Pancreas (tissue), 10 donors: ENCODE measurements around the gene NOXRED1. TPM values are rescaled to one million over a fixed set of nuclear protein-coding genes. Genes with fewer than 3 reads are reported as not detected.

Experiments
- ATAC-seq, 4 donors: fragments of 200-7000 bp; cut with Tn5 transposase; one replicate each; pipeline versions ENCODE4 v1.8.0 to v1.9.1; 2020; ENCODE audit warnings: mild to moderate bottlenecking in 4 of 4, moderate library complexity in 4 of 4
- DNase-seq, 6 donors: peaks; one replicate each; pipeline ENCODE4 v3.0.0-alpha.2; 2020
- FAIRE-seq: peaks from 2 replicates; lab custom pipeline; 2012; peaks lifted over from hg19 to GRCh38; lab: Jason Lieb, UNC
- H3K27ac ChIP-seq, 4 donors: fragments of 200-600 bp; sonication (generic); 1 replicate in 3 of 4; 2 replicates in 1 of 4; pipeline versions ENCODE4 v1.5.0 to v1.8.0; 2020
- H3K27me3 ChIP-seq, 4 donors: fragments of 200-600 bp; one replicate each; pipeline ENCODE4 v1.8.0; 2021
- H3K36me3 ChIP-seq, 3 donors: fragments of 200-600 bp; sonication (generic) in 1 of 3; one replicate each; pipeline versions ENCODE4 v1.5.0 to v1.8.0; 2020 to 2021
- H3K4me1 ChIP-seq, 3 donors: fragments of 200-600 bp; one replicate each; pipeline ENCODE4 v1.8.0; 2021
- H3K4me3 ChIP-seq, 4 donors: fragments of 200-600 bp; sonication (generic) in 2 of 4; one replicate each; pipeline versions ENCODE4 v1.5.0 to v1.8.0; 2020 to 2021
- H3K9me3 ChIP-seq, 4 donors: fragments of 200-600 bp; one replicate each; pipeline ENCODE4 v1.8.0; 2021
- WGBS, 2 donors: extraction: QIAGEN DNeasy Blood & Tissue Kit; methylation state at CpG; one replicate each; pipeline ENCODE4 v1.1.7; 2013; 5-methylcytosine and 5-hydroxymethylcytosine counted together
- intact Hi-C, 3 donors: fragments of 100-400 bp; cut with DNase I; formaldehyde crosslinking; loops; one replicate each; pipeline versions ENCODE4 v1.11.1 to v1.14.2; 2022
- polyA plus RNA-seq, 2 donors: library from polyadenylated mRNA; stranded (reverse); fragments of 200-250 nt; gene quantifications; one replicate each; pipeline ENCODE4 v1.2.3, GENCODE V29; 2013
- total RNA-seq, 6 donors: library from RNA; stranded (reverse); fragmentation: NEBNext Ultra II Directional in 4 of 6; extraction: Animal tissue kit (Norgen Biotek cat#: 25700) in 4 of 6; gene quantifications; one replicate each; pipeline versions ENCODE4 v1.2.1 to v1.2.4, GENCODE V29; 2021 to 2023
- TF ChIP-seq, protein P1 (sequence below), 4 donors: fragments of 200-600 bp; sonication (generic) in 3 of 4; IDR thresholded peaks; one replicate each; pipeline versions ENCODE4 v1.5.0 to v1.8.0; 2021; ENCODE audit warnings: antibody characterized with exemption in 4 of 4
- donor health status: healthy with polysubstance abuse.
- donor health status: DM: no; HTN: no; CAD: no; lungs with moderate emphysema.
- donor health status: DM: no; HTN: no; CAD: no.
- donor health status: control.
- donor health status: control.
- donor health status: Bipolar disorder and iron deficiency.
- donor health status: DM: yes; HTN: yes; CAD: no.
- donor health status: DM: no; HTN: no; CAD: no.
- donor health status: DM: no; HTN: no; CAD: no.
- donor health status: DM: yes; HTN: yes; CAD: no.

The NOXRED1 gene
- total and polyA plus RNA-seq, 8 donors: 0.16 to 0.77 (median 0.43) TPM

GRCh38 chr14:77457115-77457521, 33.8 kb upstream of the NOXRED1 start:
- FAIRE-seq (no peak), DNase-seq (no peak), ATAC-seq (peak in 3 of 4 donors; percentile 0 to 1 (median 1))
- Histone ChIP-seq H3K4me3 (peak overlapping the region; percentile 55 to 94 (median 66)), H3K4me1 (peaks cover 0 to 17% (median 6%) of the 10 kb centered on the region in 3 donors), H3K27ac (peak overlapping the region; percentile 75 to 100 (median 88)), H3K27me3 (no peaks in the 10 kb centered on the region), H3K9me3 (no peaks in the 10 kb centered on the region), H3K36me3 (peaks cover 0 to 12% (median 12%) of the 10 kb centered on the region in 3 donors)
- TF ChIP-seq, protein P1, sequence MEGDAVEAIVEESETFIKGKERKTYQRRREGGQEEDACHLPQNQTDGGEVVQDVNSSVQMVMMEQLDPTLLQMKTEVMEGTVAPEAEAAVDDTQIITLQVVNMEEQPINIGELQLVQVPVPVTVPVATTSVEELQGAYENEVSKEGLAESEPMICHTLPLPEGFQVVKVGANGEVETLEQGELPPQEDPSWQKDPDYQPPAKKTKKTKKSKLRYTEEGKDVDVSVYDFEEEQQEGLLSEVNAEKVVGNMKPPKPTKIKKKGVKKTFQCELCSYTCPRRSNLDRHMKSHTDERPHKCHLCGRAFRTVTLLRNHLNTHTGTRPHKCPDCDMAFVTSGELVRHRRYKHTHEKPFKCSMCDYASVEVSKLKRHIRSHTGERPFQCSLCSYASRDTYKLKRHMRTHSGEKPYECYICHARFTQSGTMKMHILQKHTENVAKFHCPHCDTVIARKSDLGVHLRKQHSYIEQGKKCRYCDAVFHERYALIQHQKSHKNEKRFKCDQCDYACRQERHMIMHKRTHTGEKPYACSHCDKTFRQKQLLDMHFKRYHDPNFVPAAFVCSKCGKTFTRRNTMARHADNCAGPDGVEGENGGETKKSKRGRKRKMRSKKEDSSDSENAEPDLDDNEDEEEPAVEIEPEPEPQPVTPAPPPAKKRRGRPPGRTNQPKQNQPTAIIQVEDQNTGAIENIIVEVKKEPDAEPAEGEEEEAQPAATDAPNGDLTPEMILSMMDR (IDR thresholded peaks at IDR 0.05): no peak
- WGBS, 2 donors: 0 to 1% methylated on average over 18 of the region's 18 CpGs
- intact Hi-C loops: no loop called here

DNA sequence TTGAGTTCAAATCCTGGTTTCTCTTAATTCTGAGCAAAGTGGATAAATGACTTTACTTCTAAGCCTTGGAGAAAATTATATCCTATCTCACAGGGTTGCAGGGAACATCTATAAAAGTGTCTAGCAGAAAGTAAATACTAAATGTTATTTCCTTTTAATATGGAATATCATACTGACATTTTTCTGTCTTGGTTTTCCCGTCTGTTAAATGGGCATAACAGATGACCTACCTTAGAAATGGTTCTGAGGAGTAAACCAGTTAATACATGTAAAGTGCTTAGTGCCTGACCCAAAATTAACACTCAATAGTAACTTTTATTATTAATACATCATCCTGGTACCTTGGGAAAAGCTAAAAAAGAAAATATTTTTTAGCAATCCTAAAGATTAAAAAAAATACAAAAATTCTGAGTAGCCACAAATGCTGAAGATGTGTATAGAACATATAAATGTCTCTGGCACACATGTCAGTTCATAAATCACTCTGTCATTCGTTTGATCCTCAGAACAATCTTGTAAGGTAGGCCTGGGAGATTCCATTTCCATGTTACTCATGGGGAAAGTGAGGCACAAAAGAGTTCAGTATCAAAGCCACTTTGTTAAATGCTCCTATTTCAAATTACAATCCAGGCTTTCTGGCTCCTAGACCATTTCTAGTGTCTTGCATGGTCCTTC, 32.8 kb upstream of the NOXRED1 start:
- H3K4me1 ChIP-seq: peaks cover 0 to 17% (median 6%) of the 10 kb centered on the region in 3 donors
- no peak for DNase-seq
- no peaks in the 10 kb centered on the region for H3K27me3 ChIP-seq
- ATAC-seq: no peak
- intact Hi-C loops: no loop called here
- 56 to 62% methylated on average over 2 of the region's 2 CpGs for WGBS, 2 donors
- no peak overlapping the region for H3K27ac ChIP-seq
- no peak for FAIRE-seq
- H3K9me3 ChIP-seq: no peaks in the 10 kb centered on the region
- peaks cover 0 to 6% (median 2%) of the 10 kb centered on the region in 3 donors for H3K36me3 ChIP-seq
- peak overlapping the region in 1 of 4 donors; percentile 73 for H3K4me3 ChIP-seq
- TF ChIP-seq, protein P1 (IDR thresholded peaks at IDR 0.05): no peak

- no peak for FAIRE-seq
Observed at GRCh38 chr14:77442196-77442595, 18.9 kb upstream of the NOXRED1 start.

DNA sequence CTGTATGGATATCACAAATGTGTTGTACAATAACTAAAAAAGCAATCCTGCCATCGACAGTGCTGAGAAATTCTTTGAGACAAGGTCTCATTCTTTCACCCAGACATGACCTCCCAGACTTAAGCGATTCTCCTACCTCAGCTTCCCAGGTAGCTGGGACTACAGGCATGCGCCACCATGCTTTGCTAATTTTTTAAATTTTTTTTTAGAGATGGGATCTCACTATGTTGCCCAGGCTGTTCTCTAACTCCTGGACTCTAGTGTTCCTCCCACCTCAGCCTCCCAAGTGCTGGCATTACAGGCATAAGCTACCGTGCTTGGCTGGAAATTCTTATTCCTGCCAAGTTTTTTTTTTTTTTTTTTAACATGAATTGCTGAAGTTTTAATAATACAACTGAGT, 16.5 kb upstream of the NOXRED1 start:
- ATAC-seq (no peak), DNase-seq (no peak), FAIRE-seq (no peak)
- 96 to 97% methylated on average over 4 of the region's 4 CpGs for WGBS, 2 donors
- Histone ChIP-seq H3K27me3 (no peaks in the 10 kb centered on the region), H3K27ac (no peak overlapping the region), H3K4me3 (no peak overlapping the region), H3K9me3 (no peaks in the 10 kb centered on the region), H3K36me3 (peaks cover 4 to 55% (median 25%) of the 10 kb centered on the region in 3 donors), H3K4me1 (no peaks in the 10 kb centered on the region)
- intact Hi-C loops: no loop called here
- TF ChIP-seq, protein P1 (IDR thresholded peaks at IDR 0.05): no peak

More at GRCh38 chr14:77442196-77442595, 18.9 kb upstream of the NOXRED1 start:
- no peak overlapping the region for H3K27ac ChIP-seq
- ATAC-seq: no peak
- H3K36me3 ChIP-seq: peaks cover 4 to 48% (median 25%) of the 10 kb centered on the region in 3 donors
- intact Hi-C loops: no loop called here
- H3K4me3 ChIP-seq: no peak overlapping the region
- 86 to 94% methylated on average over 2 of the region's 2 CpGs for WGBS, 2 donors
- H3K27me3 ChIP-seq: no peaks in the 10 kb centered on the region
- TF ChIP-seq, protein P1 (IDR thresholded peaks at IDR 0.05): no peak
- H3K9me3 ChIP-seq: no peaks in the 10 kb centered on the region
- H3K4me1 ChIP-seq: no peaks in the 10 kb centered on the region
- DNase-seq: no peak

GRCh38 chr14:77438596-77438995, 15.3 kb upstream of the NOXRED1 start:
- Histone ChIP-seq H3K36me3 (peaks cover 0 to 53% (median 22%) of the 10 kb centered on the region in 3 donors), H3K9me3 (no peaks in the 10 kb centered on the region), H3K27me3 (no peaks in the 10 kb centered on the region), H3K4me3 (no peak overlapping the region), H3K27ac (no peak overlapping the region), H3K4me1 (no peaks in the 10 kb centered on the region)
- WGBS, 2 donors: 98 to 100% methylated on average over 1 of the region's 1 CpG
- DNase-seq: no peak
- intact Hi-C loops: no loop called here
- FAIRE-seq: no peak
- no peak for ATAC-seq
- TF ChIP-seq, protein P1 (IDR thresholded peaks at IDR 0.05): no peak
